Suprapubic skin (tissue), 4 donors: ENCODE results near the gene STAB2. TPM values are rescaled to one million over a fixed set of nuclear protein-coding genes. Genes with fewer than 3 reads are reported as not detected.

Experiments used
- DNase-seq, 2 donors: peaks; one replicate each; pipeline ENCODE4 v3.0.0-alpha.2; 2019; ENCODE audit warnings: low spot score in 2 of 2
- H3K27ac ChIP-seq: fragments of 200-600 bp; sonication (generic); one replicate; pipeline ENCODE4 v1.5.1; 2019
- H3K27me3 ChIP-seq: fragments of 200-600 bp; sonication (generic); one replicate; pipeline ENCODE4 v1.5.1; 2019
- H3K36me3 ChIP-seq: fragments of 200-600 bp; sonication (generic); one replicate; pipeline ENCODE4 v1.5.1; 2019
- H3K4me1 ChIP-seq: fragments of 200-600 bp; sonication (generic); one replicate; pipeline ENCODE4 v1.5.1; 2019
- H3K4me3 ChIP-seq: fragments of 200-600 bp; sonication (generic); one replicate; pipeline ENCODE4 v1.5.1; 2019; ENCODE audit warnings: mild to moderate bottlenecking
- H3K9me3 ChIP-seq: fragments of 200-600 bp; sonication (generic); one replicate; pipeline ENCODE4 v1.5.1; 2019
- EP300 ChIP-seq: sonication (generic); formaldehyde crosslinking; IDR thresholded peaks from one replicate; pipeline ENCODE4 v1.6.1; 2017; ENCODE audit warnings: antibody characterized with exemption
- POLR2A ChIP-seq, 2 donors: fragments of 450-650 bp; IDR thresholded peaks; one replicate each; pipeline ENCODE4 v1.6.1; 2017; ENCODE audit warnings: antibody characterized with exemption in 2 of 2, mild to moderate bottlenecking in 2 of 2, moderate library complexity in 2 of 2
- POLR2AphosphoS5 ChIP-seq, 3 donors: sonication (generic); formaldehyde crosslinking; IDR thresholded peaks; one replicate each; pipeline ENCODE4 v1.6.1; 2017; ENCODE audit warnings: antibody characterized with exemption in 3 of 3
- WGBS: methylation state at CpG from one replicate; pipeline ENCODE4 v1.1.5; 2018; 5-methylcytosine and 5-hydroxymethylcytosine counted together
- total RNA-seq, 4 donors: library from RNA; depleted of rRNA; stranded (reverse); fragments of >200 nt; gene quantifications; one replicate each; pipeline ENCODE4 v1.1.0, GENCODE V29; 2016
- TF ChIP-seq, protein P1 (sequence below), 2 donors: fragments of 200-600 bp in 1 of 2; fragments of 450-650 bp in 1 of 2; sonication (generic) in 1 of 2; IDR thresholded peaks; one replicate each; pipeline ENCODE4 v1.5.1; 2016 to 2019; ENCODE audit warnings: antibody characterized with exemption in 2 of 2, mild to moderate bottlenecking in 1 of 2, moderate library complexity in 1 of 2

The STAB2 gene
- total RNA-seq, 4 donors from 2014 or later: 0.34 TPM; not detected in 3

GRCh38 chr12:103785243-103786031 is 198.4 kb downstream of the STAB2 start:
- Histone ChIP-seq H3K4me3 (no peak overlapping the region), H3K4me1 (no peaks in the 10 kb centered on the region), H3K27me3 (no peaks in the 10 kb centered on the region), H3K36me3 (peaks cover 5% of the 10 kb centered on the region), H3K9me3 (no peaks in the 10 kb centered on the region), H3K27ac (no peak overlapping the region)
- WGBS: 55% methylated on average over 4 of the region's 4 CpGs
- no peak for DNase-seq
- no peak for TF ChIP-seq POLR2A (IDR thresholded peaks at IDR 0.05)

- H3K36me3 ChIP-seq: peaks cover 1% of the 10 kb centered on the region
- no peak overlapping the region for H3K4me3 ChIP-seq
- no peak for DNase-seq
- H3K4me1 ChIP-seq: no peaks in the 10 kb centered on the region
- no peaks in the 10 kb centered on the region for H3K27me3 ChIP-seq
- no peaks in the 10 kb centered on the region for H3K9me3 ChIP-seq
- no peak overlapping the region for H3K27ac ChIP-seq
- TF ChIP-seq, protein P1, sequence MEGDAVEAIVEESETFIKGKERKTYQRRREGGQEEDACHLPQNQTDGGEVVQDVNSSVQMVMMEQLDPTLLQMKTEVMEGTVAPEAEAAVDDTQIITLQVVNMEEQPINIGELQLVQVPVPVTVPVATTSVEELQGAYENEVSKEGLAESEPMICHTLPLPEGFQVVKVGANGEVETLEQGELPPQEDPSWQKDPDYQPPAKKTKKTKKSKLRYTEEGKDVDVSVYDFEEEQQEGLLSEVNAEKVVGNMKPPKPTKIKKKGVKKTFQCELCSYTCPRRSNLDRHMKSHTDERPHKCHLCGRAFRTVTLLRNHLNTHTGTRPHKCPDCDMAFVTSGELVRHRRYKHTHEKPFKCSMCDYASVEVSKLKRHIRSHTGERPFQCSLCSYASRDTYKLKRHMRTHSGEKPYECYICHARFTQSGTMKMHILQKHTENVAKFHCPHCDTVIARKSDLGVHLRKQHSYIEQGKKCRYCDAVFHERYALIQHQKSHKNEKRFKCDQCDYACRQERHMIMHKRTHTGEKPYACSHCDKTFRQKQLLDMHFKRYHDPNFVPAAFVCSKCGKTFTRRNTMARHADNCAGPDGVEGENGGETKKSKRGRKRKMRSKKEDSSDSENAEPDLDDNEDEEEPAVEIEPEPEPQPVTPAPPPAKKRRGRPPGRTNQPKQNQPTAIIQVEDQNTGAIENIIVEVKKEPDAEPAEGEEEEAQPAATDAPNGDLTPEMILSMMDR (IDR thresholded peaks at IDR 0.05): no peak
- TF ChIP-seq POLR2A (IDR thresholded peaks at IDR 0.05) (no peak), EP300 (no peak), POLR2AphosphoS5 (IDR thresholded peaks at IDR 0.05) (no peak)
These were observed 199.1 kb downstream of the STAB2 start for GRCh38 chr12:103786201-103786600.

GRCh38 chr12:103791350-103791920 is 204.4 kb downstream of the STAB2 start:
- TF ChIP-seq POLR2A (IDR thresholded peaks at IDR 0.05) (no peak), POLR2AphosphoS5 (IDR thresholded peaks at IDR 0.05) (no peak), EP300 (no peak)
- TF ChIP-seq, protein P1 (IDR thresholded peaks at IDR 0.05): no peak
- no peaks in the 10 kb centered on the region for H3K9me3 ChIP-seq
- H3K4me3 ChIP-seq: no peak overlapping the region
- peaks cover 24% of the 10 kb centered on the region for H3K36me3 ChIP-seq
- no peaks in the 10 kb centered on the region for H3K27me3 ChIP-seq
- no peak for DNase-seq
- WGBS: 81% methylated on average over 10 of the region's 10 CpGs
- H3K4me1 ChIP-seq: no peaks in the 10 kb centered on the region
- no peak overlapping the region for H3K27ac ChIP-seq

GRCh38 chr12:103793046-103793445 is 206.0 kb downstream of the STAB2 start:
- no peak overlapping the region for H3K27ac ChIP-seq
- peaks cover 24% of the 10 kb centered on the region for H3K36me3 ChIP-seq
- no peaks in the 10 kb centered on the region for H3K4me1 ChIP-seq
- TF ChIP-seq, protein P1 (IDR thresholded peaks at IDR 0.05): no peak
- no peak for TF ChIP-seq POLR2A (IDR thresholded peaks at IDR 0.05)
- no peak overlapping the region for H3K4me3 ChIP-seq
- no peaks in the 10 kb centered on the region for H3K9me3 ChIP-seq
- 55% methylated on average over 3 of the region's 3 CpGs for WGBS
- no peak for DNase-seq
- no peaks in the 10 kb centered on the region for H3K27me3 ChIP-seq

GRCh38 chr12:103793512-103794045 is 206.5 kb downstream of the STAB2 start:
- 85% methylated on average over 9 of the region's 9 CpGs for WGBS

More at GRCh38 chr12:103793512-103794045, 206.5 kb downstream of the STAB2 start:
- Histone ChIP-seq H3K4me1 (no peaks in the 10 kb centered on the region), H3K4me3 (no peak overlapping the region), H3K27ac (no peak overlapping the region), H3K36me3 (peaks cover 24% of the 10 kb centered on the region), H3K27me3 (no peaks in the 10 kb centered on the region), H3K9me3 (no peaks in the 10 kb centered on the region)
- DNase-seq: no peak
- TF ChIP-seq POLR2AphosphoS5 (IDR thresholded peaks at IDR 0.05): no peak
- TF ChIP-seq, protein P1 (IDR thresholded peaks at IDR 0.05): no peak
- TF ChIP-seq EP300: no peak
- no peak for TF ChIP-seq POLR2A (IDR thresholded peaks at IDR 0.05)
